Neutrophil (primary cell): ENCODE measurements around the gene IQCM.

ENCODE experiments used
- H3K27ac ChIP-seq: fragments of 200-600 bp; sonication (generic); 2 replicates; pipeline ENCODE4 v1.5.1; 2016; ENCODE audit warnings: mild to moderate bottlenecking, moderate library complexity
- H3K27me3 ChIP-seq: fragments of 200-600 bp; sonication (generic); 2 replicates; pipeline ENCODE4 v1.6.0; 2016; ENCODE audit warnings: mild to moderate bottlenecking
- H3K36me3 ChIP-seq: fragments of 200-600 bp; sonication (generic); 2 replicates; pipeline ENCODE4 v1.5.1; 2017
- H3K4me1 ChIP-seq, 2 experiments: fragments of 200-600 bp in 1 of 2; sonication (generic) in 1 of 2; 1 replicate in 1 of 2; 2 replicates in 1 of 2; pipeline versions ENCODE4 v1.5.1 to v1.6.1; 2013 to 2016; ENCODE audit warnings: low read depth in 1 of 2, low read length in 1 of 2, mild to moderate bottlenecking in 1 of 2, moderate library complexity in 1 of 2; ENCODE audit not compliant: control insufficient read depth in 1 of 2, insufficient read depth in 1 of 2
- H3K4me3 ChIP-seq, 2 experiments: fragments of 200-600 bp in 1 of 2; sonication (generic) in 1 of 2; 1 replicate in 1 of 2; 2 replicates in 1 of 2; pipeline ENCODE4 v1.5.1; 2013 to 2016; ENCODE audit warnings: low read depth in 1 of 2, low read length in 1 of 2, mild to moderate bottlenecking in 1 of 2, moderate library complexity in 1 of 2
- H3K9me3 ChIP-seq: fragments of 200-600 bp; sonication (generic); 2 replicates; pipeline ENCODE4 v1.5.1; 2016
- CTCF ChIP-seq: fragments of 200-600 bp; sonication (generic); IDR thresholded peaks from 2 replicates; pipeline ENCODE4 v1.5.1; 2016; ENCODE audit warnings: antibody characterized with exemption

IQCM gene

DNA sequence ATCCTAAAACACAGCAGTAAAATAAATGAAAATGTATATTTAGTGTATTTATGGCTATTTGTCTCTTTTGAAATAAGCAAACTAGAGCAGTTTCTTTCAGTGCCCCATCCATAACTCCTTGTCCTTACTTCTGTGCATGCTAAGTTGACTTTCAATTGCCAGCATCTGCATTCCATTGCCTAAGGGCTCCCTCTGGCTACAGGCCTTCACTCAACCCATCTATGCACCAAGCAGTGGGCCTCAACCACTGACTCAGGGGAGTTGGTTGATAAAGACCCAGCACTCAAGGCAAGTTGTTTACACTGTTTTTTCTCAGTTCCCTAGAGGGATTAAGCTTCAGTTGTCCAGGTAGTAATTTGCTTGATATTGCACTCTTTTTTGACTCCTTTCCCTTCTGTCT is 265.7 kb downstream of the IQCM start:
- no peak for TF ChIP-seq CTCF

DNA sequence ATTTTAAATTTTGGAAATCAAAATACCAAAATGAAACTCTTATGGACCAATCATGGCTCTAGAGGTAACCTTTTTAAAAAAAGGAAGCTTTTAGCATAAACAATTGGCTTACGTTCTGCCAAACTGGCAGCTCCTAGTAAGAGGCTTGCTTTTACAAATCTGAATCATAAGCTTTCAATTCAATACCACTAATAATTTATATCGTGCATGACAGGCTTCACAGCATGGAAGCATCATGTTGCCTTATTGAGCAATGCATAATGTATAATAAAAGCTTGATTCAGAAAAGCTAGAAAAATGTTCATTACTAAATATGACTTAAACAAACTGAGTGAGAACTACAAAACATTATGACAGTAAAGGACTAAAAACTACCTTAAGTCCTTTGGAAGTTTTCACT is 280.9 kb downstream of the IQCM start:
- Histone ChIP-seq H3K4me3 (no peak overlapping the region), H3K9me3 (no peaks in the 10 kb centered on the region), H3K27me3 (no peaks in the 10 kb centered on the region), H3K36me3 (no peaks in the 10 kb centered on the region), H3K27ac (no peak overlapping the region), H3K4me1 (no peaks in the 10 kb centered on the region)
- TF ChIP-seq CTCF: no peak

More for the DNA sequence above, 265.7 kb downstream of the IQCM start:
- H3K9me3 ChIP-seq: no peaks in the 10 kb centered on the region
- no peaks in the 10 kb centered on the region for H3K36me3 ChIP-seq
- no peak overlapping the region for H3K27ac ChIP-seq
- H3K4me1 ChIP-seq: no peaks in the 10 kb centered on the region
- no peak overlapping the region for H3K4me3 ChIP-seq
- no peaks in the 10 kb centered on the region for H3K27me3 ChIP-seq

- Histone ChIP-seq H3K27me3 (no peaks in the 10 kb centered on the region), H3K27ac (no peak overlapping the region), H3K4me1 (no peaks in the 10 kb centered on the region), H3K9me3 (no peaks in the 10 kb centered on the region), H3K36me3 (no peaks in the 10 kb centered on the region), H3K4me3 (no peak overlapping the region)
- no peak for TF ChIP-seq CTCF
Observed at GRCh38 chr4:149531861-149532260, 283.8 kb downstream of the IQCM start.

DNA sequence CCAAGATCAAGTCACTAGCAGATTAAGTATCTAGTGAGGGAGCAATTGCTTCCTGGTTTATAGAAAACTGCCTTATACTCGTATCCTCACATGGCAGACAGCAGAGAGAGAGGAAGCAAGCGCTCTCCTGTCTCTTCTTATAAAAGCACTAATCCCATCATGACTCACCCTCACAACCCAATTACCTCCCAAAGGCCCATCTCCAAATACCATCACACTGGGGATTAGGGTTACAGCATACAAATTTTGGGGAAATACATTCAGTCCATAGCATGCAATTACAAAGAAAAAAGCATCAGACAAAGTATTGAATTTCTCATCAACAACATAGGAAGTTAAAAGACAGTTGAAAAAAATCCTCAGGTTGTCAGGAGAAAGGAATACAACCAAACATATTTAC is 292.6 kb downstream of the IQCM start:
- H3K27ac ChIP-seq: no peak overlapping the region
- no peak for TF ChIP-seq CTCF
- no peaks in the 10 kb centered on the region for H3K36me3 ChIP-seq
- no peak overlapping the region for H3K4me3 ChIP-seq
- H3K27me3 ChIP-seq: no peaks in the 10 kb centered on the region
- no peaks in the 10 kb centered on the region for H3K9me3 ChIP-seq
- no peaks in the 10 kb centered on the region for H3K4me1 ChIP-seq

GRCh38 chr4:149521611-149522425 is 293.8 kb downstream of the IQCM start:
- Histone ChIP-seq H3K9me3 (no peaks in the 10 kb centered on the region), H3K27ac (no peak overlapping the region), H3K36me3 (no peaks in the 10 kb centered on the region), H3K27me3 (no peaks in the 10 kb centered on the region), H3K4me1 (no peaks in the 10 kb centered on the region), H3K4me3 (no peak overlapping the region)
- TF ChIP-seq CTCF: no peak
